H1 (cell line): Measurements from ENCODE around the gene COL8A1. TPM values are rescaled to one million over a fixed set of nuclear protein-coding genes. Genes with fewer than 3 reads are reported as not detected.

Experiments used
- CTCF ChIA-PET: fragments of 300-600 bp; sonication (Branson Sonifier 250); formaldehyde crosslinking; loops from one replicate; lab custom pipeline; 2021; ENCODE audit not compliant: partially characterized antibody; lab: Charles Lee
- POLR2A ChIA-PET: fragments of 300-600 bp; sonication (Branson Sonifier 250); formaldehyde crosslinking; loops from one replicate; lab custom pipeline; 2021; ENCODE audit warnings: inconsistent platforms; ENCODE audit not compliant: partially characterized antibody; lab: Charles Lee
- DNase-seq, 2 experiments: peaks; one replicate each; pipeline versions ENCODE4 v3.0.0 to v3.0.0-alpha.2; 2010 to 2022; ENCODE audit warnings: low spot score in 2 of 2, low read depth in 1 of 2, mixed read lengths in 1 of 2
- FAIRE-seq: peaks from 2 replicates; lab custom pipeline; 2011; peaks lifted over from hg19 to GRCh38; lab: Jason Lieb, UNC
- H2AFZ ChIP-seq: 2 replicates; pipeline ENCODE4 v1.8.1; 2012; ENCODE audit warnings: low read length, inconsistent platforms
- H2AK5ac ChIP-seq: 2 replicates; pipeline ENCODE4 v1.6.1; 2013; ENCODE audit warnings: low read depth, low read length
- H2BK120ac ChIP-seq: replicated peaks from 2 replicates; pipeline ENCODE3; 2013; ENCODE audit warnings: low read depth, low read length, inconsistent platforms
- H2BK12ac ChIP-seq: 2 replicates; pipeline ENCODE4 v1.6.1; 2013; ENCODE audit warnings: low read depth, low read length
- H2BK15ac ChIP-seq: 2 replicates; pipeline ENCODE4 v1.6.1; 2013; ENCODE audit warnings: low read length
- H2BK20ac ChIP-seq: 2 replicates; pipeline ENCODE4 v1.6.1; 2013; ENCODE audit warnings: low read length
- H2BK5ac ChIP-seq: 2 replicates; pipeline ENCODE4 v1.6.1; 2013; ENCODE audit warnings: low read depth, low read length
- H3K14ac ChIP-seq: 2 replicates; pipeline ENCODE4 v1.6.1; 2013; ENCODE audit warnings: inconsistent platforms; ENCODE audit not compliant: insufficient read length
- H3K18ac ChIP-seq: 2 replicates; pipeline ENCODE4 v1.6.1; 2013; ENCODE audit warnings: low read length; ENCODE audit errors: extremely low read depth
- H3K23ac ChIP-seq: 2 replicates; pipeline ENCODE4 v1.6.1; 2013; ENCODE audit warnings: inconsistent platforms; ENCODE audit not compliant: insufficient read length
- H3K23me2 ChIP-seq: 2 replicates; pipeline ENCODE4 v1.6.1; 2013; ENCODE audit warnings: low read depth, low read length
- H3K27ac ChIP-seq: 2 replicates; pipeline ENCODE4 v1.6.1; 2011; ENCODE audit warnings: low read depth, low read length, inconsistent platforms
- H3K27me3 ChIP-seq, 4 experiments: replicated peaks in 1 of 4; 1 replicate in 1 of 4; 2 replicates in 3 of 4; pipeline versions ENCODE4 v1.6.1 to v1.8.1; 2011 to 2013; ENCODE audit warnings: low read length in 3 of 4, mild to moderate bottlenecking in 3 of 4, inconsistent platforms in 2 of 4, mixed read lengths in 2 of 4, moderate library complexity in 1 of 4; ENCODE audit not compliant: control insufficient read depth in 3 of 4, insufficient read depth in 3 of 4; ENCODE audit errors: extremely low read depth in 1 of 4
- H3K36me3 ChIP-seq, 4 experiments: 2 replicates each; pipeline versions ENCODE4 v1.6.1 to v1.8.1; 2011 to 2013; ENCODE audit warnings: mild to moderate bottlenecking in 4 of 4, low read length in 3 of 4, moderate library complexity in 2 of 4, control low read depth in 1 of 4, inconsistent platforms in 1 of 4; ENCODE audit not compliant: insufficient read depth in 4 of 4, control insufficient read depth in 2 of 4
- H3K4ac ChIP-seq: replicated peaks from 2 replicates; pipeline ENCODE3; 2013; ENCODE audit warnings: low read length, low read depth, mixed read lengths, inconsistent platforms; ENCODE audit not compliant: insufficient read length
- H3K4me1 ChIP-seq, 4 experiments: replicated peaks in 1 of 4; 1 replicate in 1 of 4; 2 replicates in 3 of 4; pipeline versions ENCODE4 v1.6.1 to v1.8.1; 2011 to 2013; ENCODE audit warnings: low read length in 3 of 4, inconsistent platforms in 2 of 4, mixed read lengths in 1 of 4; ENCODE audit not compliant: insufficient read depth in 4 of 4, control insufficient read depth in 3 of 4
- H3K4me2 ChIP-seq, 2 experiments: 2 replicates each; pipeline versions ENCODE4 v1.6.1 to v1.8.1; 2011 to 2013; ENCODE audit warnings: low read depth in 2 of 2, low read length in 2 of 2, control low read depth in 1 of 2, inconsistent platforms in 1 of 2, mild to moderate bottlenecking in 1 of 2; ENCODE audit not compliant: insufficient read depth in 1 of 2
- H3K4me3 ChIP-seq, 4 experiments: fragments of 200-600, 300-600 bp in 1 of 4; sonication (generic), shearing (Covaris generic), sonication (Bioruptor Twin) in 1 of 4; 2 replicates each; pipeline versions ENCODE4 v1.5.1 to v1.8.1; 2011 to 2016; ENCODE audit warnings: low read length in 4 of 4, low read depth in 3 of 4, control low read depth in 2 of 4, inconsistent platforms in 2 of 4, mild to moderate bottlenecking in 2 of 4, mixed read lengths in 1 of 4, moderate library complexity in 1 of 4; ENCODE audit not compliant: insufficient read depth in 2 of 4; ENCODE audit errors: extremely low read depth in 1 of 4
- H3K56ac ChIP-seq: replicated peaks from 2 replicates; pipeline ENCODE3; 2013; ENCODE audit warnings: low read depth, mild to moderate bottlenecking, mixed read lengths, low read length, inconsistent platforms; ENCODE audit not compliant: insufficient read length
- H3K79me1 ChIP-seq: 2 replicates; pipeline ENCODE4 v1.6.1; 2013; ENCODE audit warnings: low read depth, low read length, control low read depth
- H3K79me2 ChIP-seq, 2 experiments: 2 replicates each; pipeline versions ENCODE4 v1.6.1 to v1.8.1; 2012 to 2013; ENCODE audit warnings: low read length in 2 of 2, mild to moderate bottlenecking in 2 of 2, inconsistent platforms in 1 of 2; ENCODE audit not compliant: insufficient read depth in 2 of 2, control insufficient read depth in 1 of 2
- H3K9ac ChIP-seq, 4 experiments: replicated peaks in 1 of 4; 1 replicate in 1 of 4; 2 replicates in 3 of 4; pipeline versions ENCODE4 v1.6.1 to v1.8.1; 2011 to 2013; ENCODE audit warnings: low read depth in 3 of 4, low read length in 3 of 4, control low read depth in 2 of 4, mild to moderate bottlenecking in 2 of 4, moderate library complexity in 2 of 4, inconsistent platforms in 1 of 4; ENCODE audit errors: extremely low read depth in 1 of 4
- H3K9me3 ChIP-seq, 2 experiments: 2 replicates each; pipeline versions ENCODE4 v1.6.1 to v1.8.1; 2012 to 2013; ENCODE audit warnings: mild to moderate bottlenecking in 2 of 2, moderate library complexity in 2 of 2, control low read depth in 1 of 2, inconsistent platforms in 1 of 2, low read depth in 1 of 2, low read length in 1 of 2, mixed read lengths in 1 of 2; ENCODE audit not compliant: insufficient read depth in 2 of 2
- H4K20me1 ChIP-seq, 2 experiments: replicated peaks in 1 of 2; 2 replicates each; pipeline versions ENCODE3 to v1.8.1; 2011 to 2013; ENCODE audit warnings: inconsistent platforms in 2 of 2, low read length in 2 of 2, mild to moderate bottlenecking in 1 of 2; ENCODE audit not compliant: insufficient read depth in 2 of 2, control insufficient read depth in 1 of 2
- H4K5ac ChIP-seq: 2 replicates; pipeline ENCODE4 v1.6.1; 2013; ENCODE audit warnings: low read length, low read depth, mixed read lengths, inconsistent platforms; ENCODE audit not compliant: insufficient read length
- H4K8ac ChIP-seq: 2 replicates; pipeline ENCODE4 v1.8.0; 2013; ENCODE audit warnings: mild to moderate bottlenecking, moderate library complexity, low read length, inconsistent platforms; ENCODE audit not compliant: insufficient read depth; ENCODE audit errors: extremely low read depth
- H4K91ac ChIP-seq: replicated peaks from 2 replicates; pipeline ENCODE3; 2013; ENCODE audit warnings: low read length, mixed read lengths, inconsistent platforms; ENCODE audit not compliant: insufficient read length
- CTBP2 ChIP-seq: IDR thresholded peaks from 2 replicates; pipeline ENCODE4 v1.7.0; 2011; ENCODE audit warnings: borderline replicate concordance, mild to moderate bottlenecking, moderate library complexity, mixed read lengths, low read length; ENCODE audit not compliant: insufficient read depth, insufficient read length
- WGBS, 2 experiments: shearing (Covaris generic) in 1 of 2; methylation state at CpG; one replicate each; pipeline versions ENCODE4 v1.1.6 to v1.1.7; 2013 to 2015; ENCODE audit warnings: low lambda C conversion rate in 2 of 2, mixed read lengths in 2 of 2, inconsistent platforms in 1 of 2, low coverage in 1 of 2, missing lambda C conversion rate in 1 of 2; ENCODE audit not compliant: insufficient replicate concordance in 2 of 2, insufficient coverage in 1 of 2, insufficient read length in 1 of 2; ENCODE audit errors: extremely low coverage in 1 of 2, missing lambda C conversion rate in 1 of 2; 5-methylcytosine and 5-hydroxymethylcytosine counted together
- polyA plus RNA-seq, 7 experiments: library from polyadenylated mRNA; depleted of rRNA in 3 of 7; stranded (reverse) in 5 of 7; unstranded in 2 of 7; fragments of >200 nt in 5 of 7; fragments of 200-250 nt in 2 of 7; gene quantifications; 1 replicate in 5 of 7; 2 replicates in 1 of 7; 4 replicates in 1 of 7; pipeline versions ENCODE4 v1.2.1 to v1.2.3, GENCODE V29; 2011 to 2013; ENCODE audit warnings: missing spikeins in 2 of 7, mixed read lengths in 2 of 7
- total RNA-seq: library from RNA; stranded (reverse); fragmentation: NEBNext Ultra II Directional; extraction: Animal tissue kit (Norgen Biotek cat#: 25700); gene quantifications from 2 replicates; pipeline ENCODE4 v1.2.1, GENCODE V29; 2021

Gene COL8A1
- total and polyA plus RNA-seq, 2 of the 8 experiments (the other 6 are each of a cell fraction or from before 2014, with no cell fraction given) = 0.21 to 1.2 TPM

GRCh38 chr3:99772671-99773070 lies 134.3 kb downstream of the COL8A1 start:
- Histone ChIP-seq H3K14ac (no peak overlapping the region), H3K27ac (no peak overlapping the region), H3K27me3 (no peaks in the 10 kb centered on the region), H3K79me2 (no peaks in the 10 kb centered on the region), H3K18ac (no peak overlapping the region), H2BK20ac (no peak overlapping the region), H2BK5ac (no peak overlapping the region), H4K5ac (no peak overlapping the region), H3K9me3 (no peaks in the 10 kb centered on the region), H3K4me1 (peaks cover 0 to 6% (median 0%) of the 10 kb centered on the region in 4 experiments; a peak in 1 of 7 replicates), H2BK12ac (no peak overlapping the region), H2AFZ (no peak overlapping the region), H3K79me1 (no peaks in the 10 kb centered on the region), H4K20me1 (no peaks in the 10 kb centered on the region), H4K91ac (no peak overlapping the region), H3K23me2 (no peaks in the 10 kb centered on the region), H2BK15ac (no peak overlapping the region), H2BK120ac (no peak overlapping the region), H3K4me3 (no peak overlapping the region), H4K8ac (no peak overlapping the region), H3K56ac (no peak overlapping the region), H3K36me3 (no peaks in the 10 kb centered on the region), H3K4me2 (no peak overlapping the region), H3K23ac (no peak overlapping the region), H3K9ac (no peak overlapping the region), H2AK5ac (no peak overlapping the region), H3K4ac (no peak overlapping the region)
- DNase-seq = no peak
- 95% methylated on average over 1 of the region's 1 CpG; no CpG with 5 or more reads in 1 of the 2 experiments for WGBS, 2 experiments
- TF ChIP-seq CTBP2 = no peak
- ChIA-PET POLR2A (no interaction called here), CTCF (no interaction called here)
- FAIRE-seq = no peak
